Gastroesophageal sphincter (tissue), 3 donors: ENCODE measurements around the gene ZNF611.

Experiments
- CTCF ChIP-seq, 4 experiments: fragments of 200-600 bp in 2 of 4; fragments of 450-650 bp in 2 of 4; sonication (generic) in 1 of 4; IDR thresholded peaks; one replicate each; pipeline ENCODE4 v1.5.1; 2017 to 2019; ENCODE audit warnings: antibody characterized with exemption in 4 of 4, mild to moderate bottlenecking in 2 of 4, moderate library complexity in 2 of 4
- EP300 ChIP-seq: sonication (generic); formaldehyde crosslinking; IDR thresholded peaks from one replicate; pipeline ENCODE4 v1.6.1; 2017; ENCODE audit warnings: antibody characterized with exemption, mild to moderate bottlenecking
- POLR2A ChIP-seq, 2 donors: fragments of 450-650 bp; IDR thresholded peaks; one replicate each; pipeline ENCODE4 v1.6.1; 2017; ENCODE audit warnings: antibody characterized with exemption in 2 of 2, mild to moderate bottlenecking in 2 of 2, moderate library complexity in 1 of 2

- TF ChIP-seq CTCF (IDR thresholded peaks at IDR 0.05) (peak in 3 of 4 experiments; percentile 61 to 83 (median 72)), POLR2A (IDR thresholded peaks at IDR 0.05) (peak; percentile 62 to 83), EP300 (no peak)
These were observed at the start of gene ZNF611 for GRCh38 chr19:52734893-52735661.
